GM12878 (cell line): ENCODE results near the gene ADAMTS4. TPM values are rescaled to one million over a fixed set of nuclear protein-coding genes. Genes with fewer than 3 reads are reported as not detected.

ENCODE experiments used
- ATAC-seq: fragments of 200-7000 bp; cut with Tn5 transposase; 3 replicates; pipeline ENCODE4 v1.9.1; 2020; ENCODE audit warnings: mild to moderate bottlenecking, moderate library complexity
- BruUV-seq: library from RNA; stranded (reverse); fragments of 400-500 nt; replicated peaks from 2 replicates; lab custom pipeline; 2021; lab: Mats Ljungman, UMichigan
- CTCF ChIA-PET: fragments of 300-600 bp; sonication (Branson Sonifier 250); formaldehyde crosslinking; extraction: SDS; loops from one replicate; lab custom pipeline; 2021; ENCODE audit warnings: inconsistent platforms; lab: Yijun Ruan, JAX
- POLR2A ChIA-PET: fragments of 350-600 bp; formaldehyde crosslinking; extraction: SDS; loops from one replicate; lab custom pipeline; 2021; ENCODE audit warnings: inconsistent platforms; lab: Charles Lee
- RAD21 ChIA-PET: fragments of 300-600 bp; sonication (Branson Sonifier 250); formaldehyde crosslinking; loops from one replicate; lab custom pipeline; 2023; ENCODE audit warnings: antibody characterized with exemption; ENCODE audit not compliant: unreplicated experiment; lab: Charles Lee
- SMC1A ChIA-PET: fragments of 300-600 bp; sonication (Branson Sonifier 250); formaldehyde crosslinking; loops from one replicate; lab custom pipeline; 2023; ENCODE audit not compliant: unreplicated experiment, uncharacterized antibody; lab: Charles Lee
- DNase-seq: peaks from one replicate; pipeline ENCODE4 v3.0.0-alpha.2; 2011; ENCODE audit warnings: low read depth, low spot score
- FAIRE-seq: peaks from 3 replicates; lab custom pipeline; 2011; peaks lifted over from hg19 to GRCh38; lab: Jason Lieb, UNC
- H2AFZ ChIP-seq: 2 replicates; pipeline ENCODE4 v1.6.0; 2011; ENCODE audit warnings: low read depth, low read length, control low read depth; ENCODE audit not compliant: control insufficient read depth
- H3K27ac ChIP-seq: 2 replicates; pipeline ENCODE4 v1.5.1; 2011; ENCODE audit warnings: control low read depth; ENCODE audit not compliant: control insufficient read depth, insufficient read depth
- H3K27me3 ChIP-seq, 2 experiments: replicated peaks in 1 of 2; 2 replicates each; pipeline versions ENCODE4 v1.6.0 to v1.6.1; 2011; ENCODE audit warnings: low read length in 1 of 2; ENCODE audit not compliant: control insufficient read depth in 2 of 2, insufficient read depth in 2 of 2
- H3K36me3 ChIP-seq, 2 experiments: 2 replicates each; pipeline ENCODE4 v1.5.1; 2011; ENCODE audit warnings: low read length in 1 of 2; ENCODE audit not compliant: control insufficient read depth in 2 of 2, insufficient read depth in 2 of 2
- H3K4me1 ChIP-seq: 2 replicates; pipeline ENCODE4 v1.6.1; 2011; ENCODE audit warnings: mild to moderate bottlenecking, low read length, moderate library complexity, mixed read lengths; ENCODE audit not compliant: control insufficient read depth, insufficient read depth
- H3K4me2 ChIP-seq: 2 replicates; pipeline ENCODE4 v1.6.0; 2011; ENCODE audit warnings: control low read depth; ENCODE audit not compliant: control insufficient read depth, insufficient read depth
- H3K4me3 ChIP-seq: fragments of 200-600 bp; sonication (generic); 2 replicates; pipeline ENCODE4 v1.5.1; 2016
- H3K79me2 ChIP-seq: 2 replicates; pipeline ENCODE4 v1.6.0; 2011; ENCODE audit warnings: low read length; ENCODE audit not compliant: control insufficient read depth, insufficient read depth
- H3K9ac ChIP-seq: 2 replicates; pipeline ENCODE4 v1.8.0; 2011; ENCODE audit warnings: low read length, control low read depth, mixed read lengths; ENCODE audit not compliant: control insufficient read depth, insufficient read depth
- H3K9me3 ChIP-seq: replicated peaks from 3 replicates; pipeline ENCODE4 v1.5.1; 2011; ENCODE audit warnings: mild to moderate bottlenecking, low read length; ENCODE audit not compliant: control insufficient read depth, insufficient read depth
- H4K20me1 ChIP-seq: 2 replicates; pipeline ENCODE4 v1.6.0; 2011; ENCODE audit not compliant: control insufficient read depth, insufficient read depth
- EED ChIP-seq: sonication (generic); IDR thresholded peaks from 2 replicates; pipeline ENCODE4 v1.6.1; 2016; ENCODE audit warnings: antibody characterized with exemption, low read depth
- EGR1 ChIP-seq, 2 experiments: IDR thresholded peaks; 1 replicate in 1 of 2; 2 replicates in 1 of 2; pipeline ENCODE4 v1.6.1; 2011 to 2012; ENCODE audit warnings: low read depth in 2 of 2, low read length in 2 of 2, borderline replicate concordance in 1 of 2, mild to moderate bottlenecking in 1 of 2, moderate library complexity in 1 of 2
- HCFC1 ChIP-seq: fragments of 150-350 bp; IDR thresholded peaks from 2 replicates; pipeline ENCODE4 v1.6.1; 2014; ENCODE audit warnings: low read length
- MTA2 ChIP-seq: fragments of 450-650 bp; IDR thresholded peaks from 2 replicates; pipeline ENCODE4 v1.6.1; 2016; ENCODE audit warnings: low read depth, mild to moderate bottlenecking, moderate library complexity
- NFXL1 ChIP-seq: fragments of 450-650 bp; IDR thresholded peaks from 2 replicates; pipeline ENCODE4 v1.6.1; 2017; ENCODE audit warnings: antibody characterized with exemption, mild to moderate bottlenecking, borderline replicate concordance
- NR2C2 ChIP-seq: IDR thresholded peaks from 2 replicates; pipeline ENCODE4 v1.6.1; 2011; ENCODE audit warnings: borderline replicate concordance, low read depth; ENCODE audit not compliant: control insufficient read depth, insufficient read length
- RUNX3 ChIP-seq: IDR thresholded peaks from 2 replicates; pipeline ENCODE4 v1.6.1; 2012; ENCODE audit warnings: low read length, inconsistent platforms
- SP1 ChIP-seq: IDR thresholded peaks from one replicate; pipeline ENCODE4 v1.6.1; 2011; ENCODE audit warnings: low read depth, low read length
- SREBF2 ChIP-seq: IDR thresholded peaks from 2 replicates; pipeline ENCODE4 v1.6.1; 2012; ENCODE audit warnings: mild to moderate bottlenecking, low read length
- WGBS: methylation state at CpG from one replicate; pipeline ENCODE4 v1.1.6; 2016; ENCODE audit warnings: low lambda C conversion rate; ENCODE audit not compliant: insufficient replicate concordance, insufficient coverage; ENCODE audit errors: missing lambda C conversion rate; 5-methylcytosine and 5-hydroxymethylcytosine counted together
- in situ Hi-C: fragments of 300-500 bp; cut with MboI; formaldehyde crosslinking; loops from 9 replicates; pipeline ENCODE4 v1.14.3; 2018; ENCODE audit warnings: mixed read lengths
- intact Hi-C: fragments of 100-400 bp; cut with micrococcal nuclease; formaldehyde crosslinking; loops from one replicate; pipeline ENCODE4 v1.14.2; 2022; ENCODE audit not compliant: unreplicated experiment
- polyA plus RNA-seq, 11 experiments: library from polyadenylated mRNA; depleted of rRNA in 4 of 11; unstranded in 6 of 11; stranded (reverse) in 5 of 11; fragments of >200 nt; fragmentation: Nextera tagmentation in 4 of 11; fragmentation: Illumina TruSeq in 1 of 11; extraction: Ambion mirVana in 4 of 11; extraction: Trizol in 1 of 11; gene quantifications; 1 replicate in 1 of 11; 2 replicates in 10 of 11; pipeline versions ENCODE4 v1.2.1 to v1.2.3, GENCODE V29; 2011 to 2016; ENCODE audit warnings: inconsistent platforms in 2 of 11, missing spikeins in 2 of 11, low read depth in 1 of 11
- total RNA-seq, 4 experiments: library from RNA; depleted of rRNA in 3 of 4; stranded (reverse); fragments of >200 nt in 3 of 4; fragmentation: Illumina TruSeq in 1 of 4; extraction: Trizol in 1 of 4; gene quantifications; 2 replicates each; pipeline versions ENCODE4 v1.2.1 to v1.2.3, GENCODE V29; 2013 to 2021
- TF ChIP-seq, protein P1 (sequence below): fragments of 450-650 bp; IDR thresholded peaks from 2 replicates; pipeline ENCODE4 v1.6.1; 2014; ENCODE audit warnings: mild to moderate bottlenecking

Gene ADAMTS4
- total and polyA plus RNA-seq, 10 of the 15 experiments (the other 5 are each of a cell fraction or from before 2014, with no cell fraction given) = 0.01 to 0.13 (median 0.05) TPM; not detected in 2

DNA sequence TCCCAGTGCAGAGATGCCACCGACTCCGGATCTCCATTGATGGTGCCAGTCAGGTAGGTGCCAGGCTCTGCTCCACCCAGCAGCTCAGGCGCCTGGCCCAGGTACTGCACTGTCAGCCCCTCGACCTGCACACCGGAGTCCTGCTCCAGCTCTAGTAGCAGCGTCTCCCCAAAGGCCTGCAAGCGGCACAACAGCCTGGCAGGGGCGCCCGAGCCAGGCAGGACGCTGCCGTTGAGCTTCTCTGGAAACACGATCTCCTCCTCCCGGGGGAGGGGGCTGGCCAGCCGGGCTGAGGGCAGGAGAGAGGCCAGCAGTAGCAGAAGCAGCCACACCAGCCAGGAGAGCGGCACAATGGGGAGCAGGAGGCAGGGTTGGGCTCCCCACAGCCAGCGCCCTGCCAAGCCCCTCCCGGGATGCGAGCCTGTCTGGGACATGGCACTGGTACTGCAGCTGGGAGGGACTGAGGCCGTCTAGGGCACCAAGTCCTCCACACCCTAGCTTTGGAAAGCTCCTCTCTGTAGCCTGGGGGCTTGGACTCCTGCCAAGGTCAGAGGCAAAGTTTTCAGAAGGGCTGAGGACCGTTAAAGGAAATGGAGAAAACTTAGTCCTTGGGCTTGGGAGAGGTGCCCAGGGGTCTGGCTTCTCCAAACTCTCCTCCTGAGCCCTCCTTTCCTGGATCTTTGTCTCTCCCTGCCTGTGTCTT is 509 bp downstream of the ADAMTS4 start:
- H3K4me3 ChIP-seq = no peak overlapping the region
- no TSS peak for BruUV-seq
- H3K79me2 ChIP-seq = peaks cover 15% of the 10 kb centered on the region
- no peak overlapping the region for H2AFZ ChIP-seq
- in situ Hi-C loops (loop anchor here (10.0 kb wide), 1 partner anchor 546 kb away; the partner anchor contains the start of gene DUSP12), intact Hi-C loops (no loop called here)
- H4K20me1 ChIP-seq = no peaks in the 10 kb centered on the region
- no peaks in the 10 kb centered on the region for H3K9me3 ChIP-seq
- TF ChIP-seq SREBF2 = no peak
- TF ChIP-seq NFXL1 = no peak
- TF ChIP-seq EED = no peak
- no peak for TF ChIP-seq MTA2
- peaks cover 32% of the 10 kb centered on the region for H3K4me1 ChIP-seq
- no peaks in the 10 kb centered on the region for H3K36me3 ChIP-seq
- no peak overlapping the region for H3K27ac ChIP-seq
- ChIA-PET RAD21 (interaction anchor here (1.4 to 1.6 kb wide), 2 partner anchors 17 to 27 kb away, joined by 5 read pairs; partner anchors contain the start of gene TOMM40L), POLR2A (no interaction called here), CTCF (interaction anchor here (0.7 to 1.2 kb wide), 3 partner anchors 16 to 185 kb away, joined by 3 read pairs; partner anchors contain the start of gene TOMM40L), SMC1A (no interaction called here)
- FAIRE-seq (no peak), DNase-seq (no peak), ATAC-seq (no peak)
- H3K4me2 ChIP-seq = no peak overlapping the region
- H3K27me3 ChIP-seq = no peaks in the 10 kb centered on the region
- 57% methylated on average over 20 of the region's 20 CpGs for WGBS
- H3K9ac ChIP-seq = no peak overlapping the region

DNA sequence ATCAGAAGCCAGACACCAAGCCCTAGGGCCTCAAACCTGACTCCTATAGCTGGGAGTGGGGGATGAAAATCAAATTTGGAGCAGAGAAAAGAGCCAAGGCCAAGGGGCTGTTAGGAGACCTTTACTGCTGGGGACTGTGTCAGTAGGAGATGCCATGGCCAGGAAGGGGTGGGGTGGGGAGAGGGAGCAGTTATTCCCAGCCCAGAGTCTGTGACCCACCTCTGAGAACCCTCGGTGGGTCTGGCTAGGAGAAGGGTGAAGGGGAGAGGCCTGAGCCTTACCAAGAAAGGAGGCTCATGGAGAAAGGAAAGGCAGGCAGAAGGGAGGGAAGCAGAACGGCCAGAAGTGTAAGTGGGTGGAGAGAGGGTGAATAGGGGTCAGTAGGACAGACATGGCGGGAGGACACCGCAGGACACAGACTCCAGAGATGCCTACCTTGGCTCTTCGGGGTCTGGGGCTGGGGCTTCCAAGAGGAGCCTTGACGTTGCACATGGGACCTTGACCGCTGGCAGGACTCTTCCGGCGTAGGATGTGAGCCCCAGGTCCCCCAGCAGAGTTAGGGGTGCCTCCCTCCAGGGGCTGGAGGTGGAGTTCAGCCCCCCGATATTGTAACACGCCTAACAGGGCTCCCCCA is 1.2 kb downstream of the ADAMTS4 start:
- intact Hi-C loops (no loop called here), in situ Hi-C loops (loop anchor here (10.0 kb wide), 1 partner anchor 547 kb away; the partner anchor contains the start of gene DUSP12)
- Histone ChIP-seq H3K4me1 (peaks cover 27% of the 10 kb centered on the region), H4K20me1 (no peaks in the 10 kb centered on the region), H3K9ac (no peak overlapping the region), H3K27ac (no peak overlapping the region), H2AFZ (no peak overlapping the region), H3K36me3 (no peaks in the 10 kb centered on the region), H3K9me3 (no peaks in the 10 kb centered on the region), H3K27me3 (no peaks in the 10 kb centered on the region), H3K4me3 (no peak overlapping the region), H3K4me2 (no peak overlapping the region), H3K79me2 (peaks cover 8% of the 10 kb centered on the region)
- ChIA-PET SMC1A (no interaction called here), CTCF (no interaction called here), POLR2A (interaction anchor here (1.0 kb wide), 1 partner anchor 11 kb away, joined by 4 read pairs; no protein-coding TSS in a partner anchor), RAD21 (interaction anchor here (1.6 kb wide), 1 partner anchor 16 kb away, joined by 5 read pairs; no protein-coding TSS in a partner anchor)
- no TSS peak for BruUV-seq
- no peak for FAIRE-seq
- TF ChIP-seq HCFC1 (no peak), RUNX3 (no peak), SP1 (no peak), NR2C2 (no peak), EGR1 (IDR thresholded peaks at IDR 0.05; ENCODE audit: borderline replicate concordance in 1 of 2, low read depth in 2 of 2, low read length in 2 of 2) (no peak)
- TF ChIP-seq, protein P1, sequence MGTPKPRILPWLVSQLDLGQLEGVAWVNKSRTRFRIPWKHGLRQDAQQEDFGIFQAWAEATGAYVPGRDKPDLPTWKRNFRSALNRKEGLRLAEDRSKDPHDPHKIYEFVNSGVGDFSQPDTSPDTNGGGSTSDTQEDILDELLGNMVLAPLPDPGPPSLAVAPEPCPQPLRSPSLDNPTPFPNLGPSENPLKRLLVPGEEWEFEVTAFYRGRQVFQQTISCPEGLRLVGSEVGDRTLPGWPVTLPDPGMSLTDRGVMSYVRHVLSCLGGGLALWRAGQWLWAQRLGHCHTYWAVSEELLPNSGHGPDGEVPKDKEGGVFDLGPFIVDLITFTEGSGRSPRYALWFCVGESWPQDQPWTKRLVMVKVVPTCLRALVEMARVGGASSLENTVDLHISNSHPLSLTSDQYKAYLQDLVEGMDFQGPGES = no peak
- no peak for DNase-seq
- WGBS = 50% methylated on average over 10 of the region's 11 CpGs
- no peak for ATAC-seq
